Prostate gland (tissue), 2 donors: ENCODE data around the gene S100A2.

Experiments used
- CTCF ChIP-seq, 4 experiments: fragments of 200-600 bp in 2 of 4; fragments of 450-650 bp in 2 of 4; sonication (generic) in 2 of 4; IDR thresholded peaks; 1 replicate in 3 of 4; 2 replicates in 1 of 4; pipeline ENCODE4 v1.5.1; 2016 to 2019; ENCODE audit warnings: antibody characterized with exemption in 4 of 4, mild to moderate bottlenecking in 2 of 4, moderate library complexity in 2 of 4
- POLR2A ChIP-seq: fragments of 450-650 bp; IDR thresholded peaks from one replicate; pipeline ENCODE4 v1.6.1; 2016; ENCODE audit warnings: antibody characterized with exemption, mild to moderate bottlenecking

DNA sequence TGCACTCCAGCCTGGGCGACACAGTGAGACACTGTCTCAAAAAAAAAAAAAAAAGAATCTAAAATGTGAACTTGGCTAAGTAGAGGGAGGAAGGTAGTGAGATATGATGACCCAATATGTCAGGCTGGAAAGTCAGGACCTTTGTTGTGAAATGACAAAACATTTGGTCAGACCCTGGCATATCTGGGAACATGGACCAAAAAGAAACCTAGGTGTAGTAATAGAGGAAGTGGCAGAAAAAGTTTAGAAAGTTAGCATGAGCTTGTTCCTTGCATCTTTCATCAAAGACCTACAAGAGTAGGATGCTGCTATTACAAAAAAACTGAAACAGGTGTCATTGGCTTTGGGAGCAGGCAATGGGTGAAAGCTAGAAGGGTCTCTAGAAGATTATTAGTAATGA, 9.3 kb downstream of the S100A2 start:
- TF ChIP-seq CTCF (IDR thresholded peaks at IDR 0.05): no peak
- no peak for TF ChIP-seq POLR2A
